22Rv1 (cell line): ENCODE results near the gene INPP5J.

Experiments
- H3K27ac ChIP-seq: fragments of 450-650 bp; 2 replicates; pipeline ENCODE4 v1.5.1; 2017
- CTCF ChIP-seq: fragments of 450-650 bp; IDR thresholded peaks from 2 replicates; pipeline ENCODE4 v1.5.1; 2017; ENCODE audit warnings: mild to moderate bottlenecking
- ZFX ChIP-seq: fragments of 450-650 bp; IDR thresholded peaks from 2 replicates; pipeline ENCODE4 v1.6.1; 2017; ENCODE audit warnings: antibody characterized with exemption, borderline replicate concordance

The INPP5J gene

GRCh38 chr22:31177420-31178162 is 54.8 kb downstream of the INPP5J start:
- H3K27ac ChIP-seq: peak overlapping the region; percentile 100
- no peak for TF ChIP-seq CTCF
- no peak for TF ChIP-seq ZFX

- TF ChIP-seq CTCF: no peak
- TF ChIP-seq ZFX: no peak
- peak overlapping the region; percentile 100 for H3K27ac ChIP-seq
Measured at GRCh38 chr22:31178859-31179258, 56.1 kb downstream of the INPP5J start.

DNA sequence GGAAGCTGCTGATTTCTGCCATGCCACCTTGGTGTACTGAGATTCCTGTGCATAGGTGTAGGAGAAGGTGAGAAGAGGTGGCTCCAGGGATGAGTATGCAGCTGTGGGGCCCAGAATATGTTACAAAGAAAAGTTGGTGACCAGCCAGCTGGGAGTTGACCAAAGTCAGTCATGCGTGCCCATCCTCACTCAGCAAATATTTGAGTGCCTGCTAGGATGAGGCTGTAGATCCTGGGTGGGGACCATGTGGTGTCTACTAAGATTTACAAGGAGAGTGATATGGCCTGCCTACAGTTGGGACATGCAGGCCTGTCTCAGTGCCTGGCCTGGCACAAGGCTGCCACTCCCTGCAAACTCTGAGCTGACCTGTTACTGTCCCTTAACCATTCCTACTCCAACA is 56.6 kb downstream of the INPP5J start:
- TF ChIP-seq CTCF (no peak), ZFX (no peak)
- peak overlapping the region; percentile 100 for H3K27ac ChIP-seq

- no peak for TF ChIP-seq ZFX
- no peak for TF ChIP-seq CTCF
- peak overlapping the region; percentile 100 for H3K27ac ChIP-seq
Measured at GRCh38 chr22:31184015-31184414, 61.2 kb downstream of the INPP5J start.
